HG02623 (cell line): ENCODE results near the gene GPHN.
"Not testable (repeated sequence)": the region's sequence is repeated elsewhere in the genome, so short reads cannot be mapped to it uniquely, and the experiment has no call there.

Experiments used
- ATAC-seq: cut with Tn5 transposase; IDR thresholded peaks from one replicate; pipeline ENCODE4 v1.9.1; 2021; ENCODE audit warnings: moderate library complexity; ENCODE audit not compliant: unreplicated experiment

The GPHN gene

DNA sequence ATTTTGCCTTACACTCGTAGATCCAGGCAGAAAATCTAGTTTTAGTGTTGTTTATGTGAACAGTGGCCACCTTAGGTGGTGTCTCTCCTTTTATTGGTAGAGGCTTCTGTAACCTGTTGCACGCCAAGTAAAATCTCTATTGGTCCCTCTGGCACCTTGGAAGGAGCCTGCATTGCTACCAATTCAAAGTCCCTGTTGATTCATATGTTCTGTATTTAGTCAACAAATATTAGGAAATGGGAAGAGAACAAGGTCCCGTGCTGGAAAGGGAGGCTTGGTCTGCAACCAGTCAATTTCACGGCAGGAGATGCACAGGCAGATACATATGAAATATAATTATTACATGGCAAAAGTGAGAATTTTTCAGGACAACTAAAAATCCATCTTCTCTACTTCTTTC is 6.4 kb upstream of the GPHN start:
- no peak for ATAC-seq

GRCh38 chr14:66502836-66503235 is 5.1 kb upstream of the GPHN start:
- not testable (repeated sequence) for ATAC-seq

DNA sequence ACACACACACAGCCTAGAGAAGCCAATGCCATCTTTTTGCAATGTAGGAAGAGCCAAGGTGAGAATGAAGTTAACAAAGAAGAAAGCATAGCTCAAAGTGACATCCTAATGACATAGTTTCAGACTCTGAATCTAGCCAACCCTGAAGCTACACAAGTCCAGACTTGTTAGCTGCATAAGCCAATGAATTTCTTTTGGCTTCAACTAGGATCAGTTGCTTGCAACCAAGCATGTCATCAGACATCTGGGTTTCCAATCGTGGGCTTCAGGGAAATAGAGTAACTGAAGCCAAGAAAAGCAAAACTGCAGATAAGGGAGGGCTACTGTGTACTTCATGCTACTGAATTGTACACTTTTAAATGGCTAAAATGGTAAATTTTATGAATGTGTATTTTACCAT is 4.4 kb upstream of the GPHN start:
- no peak for ATAC-seq

DNA sequence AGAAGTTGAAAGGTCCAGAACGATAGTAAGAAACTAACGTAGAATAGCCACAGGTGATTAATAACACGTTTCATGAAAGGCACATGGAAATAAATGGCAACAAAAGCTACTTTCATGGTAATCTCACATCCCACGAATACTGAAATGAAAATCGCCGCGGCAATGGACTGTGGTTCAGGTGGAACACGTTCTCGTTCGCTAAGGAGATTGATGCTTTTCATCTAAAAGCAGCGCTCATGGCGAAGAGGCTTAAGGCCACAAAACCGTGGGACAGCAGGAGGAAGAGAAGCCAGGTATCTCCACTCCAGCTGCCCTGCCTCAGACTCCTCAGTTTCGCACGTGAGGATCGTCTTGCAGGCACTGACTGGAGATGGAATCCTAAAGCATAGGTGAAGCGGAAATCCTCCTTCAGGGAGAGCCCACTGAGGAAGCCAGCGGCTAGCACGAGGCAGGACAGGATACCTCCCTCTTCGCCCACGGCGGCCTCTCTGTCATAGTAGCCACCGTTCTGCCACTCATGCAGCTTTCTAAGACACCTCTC is 696 bp upstream of the GPHN start:
- peak; percentile 9 for ATAC-seq

GRCh38 chr14:66508547-66508845 is 549 bp downstream of the GPHN start:
- no peak for ATAC-seq

GRCh38 chr14:66508846-66509621 is 1.1 kb downstream of the GPHN start:
- ATAC-seq: peak; percentile 26

DNA sequence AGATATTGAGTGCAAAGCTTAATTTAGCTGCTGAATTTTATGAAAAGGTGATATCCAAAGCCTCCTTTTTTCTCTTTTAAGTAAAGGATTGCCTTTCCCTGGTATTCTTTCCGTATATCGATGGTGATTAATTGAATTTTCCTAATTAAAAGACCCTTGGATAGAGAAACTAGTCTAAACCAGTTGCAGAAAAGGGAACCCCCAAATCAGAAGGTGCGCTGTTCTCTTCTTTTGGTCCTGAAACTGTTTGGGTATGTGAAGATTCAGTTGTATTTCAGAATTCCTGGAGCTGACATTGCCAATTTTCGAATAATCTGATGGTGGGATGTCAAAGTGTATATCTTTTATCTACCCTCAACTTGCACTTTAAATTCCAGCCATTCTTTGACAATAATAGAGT is 1.9 kb downstream of the GPHN start:
- ATAC-seq: no peak

- no peak for ATAC-seq
Measured at GRCh38 chr14:66511849-66512248, 3.9 kb downstream of the GPHN start.

DNA sequence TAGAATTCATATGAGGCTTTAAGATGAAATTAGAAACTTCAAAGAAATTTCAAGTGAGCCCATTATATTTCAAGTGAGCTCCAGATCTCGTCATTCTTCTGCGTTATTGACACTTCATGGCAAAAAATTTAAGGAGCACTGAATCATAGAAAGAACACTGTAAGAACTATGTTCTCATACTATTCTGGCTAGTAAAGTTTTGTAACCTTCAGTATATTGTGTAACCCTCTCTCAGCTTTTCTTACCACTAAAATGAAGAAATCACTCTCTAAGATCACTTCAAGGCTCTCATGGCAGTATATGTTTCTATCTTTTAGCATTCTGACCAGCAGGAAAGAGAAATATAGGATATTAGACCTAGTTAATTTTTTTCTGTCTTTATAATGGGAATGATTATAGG is 6.3 kb downstream of the GPHN start:
- ATAC-seq: no peak

- ATAC-seq: no peak
Measured at GRCh38 chr14:66530526-66530925, 22.6 kb downstream of the GPHN start.

DNA sequence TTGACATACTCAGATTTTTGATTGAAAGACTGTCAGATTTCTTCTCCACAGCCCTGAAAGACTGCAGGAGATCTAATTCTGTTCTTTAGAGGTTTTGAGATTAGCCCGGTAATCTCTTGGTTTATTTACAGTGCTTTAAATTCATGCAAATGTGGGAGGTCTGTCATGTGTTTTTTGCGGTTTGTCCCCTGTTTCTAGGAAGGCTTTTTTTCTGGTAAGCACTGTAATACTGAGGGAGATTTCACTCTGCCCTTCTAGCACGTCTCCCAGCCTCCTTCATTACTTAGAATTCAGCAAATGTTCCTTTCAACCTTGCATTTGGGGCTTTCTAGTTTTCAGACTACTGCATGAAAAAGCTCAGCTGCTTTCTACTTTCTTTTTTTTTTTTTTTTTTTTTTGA is 31.1 kb downstream of the GPHN start:
- no peak for ATAC-seq

DNA sequence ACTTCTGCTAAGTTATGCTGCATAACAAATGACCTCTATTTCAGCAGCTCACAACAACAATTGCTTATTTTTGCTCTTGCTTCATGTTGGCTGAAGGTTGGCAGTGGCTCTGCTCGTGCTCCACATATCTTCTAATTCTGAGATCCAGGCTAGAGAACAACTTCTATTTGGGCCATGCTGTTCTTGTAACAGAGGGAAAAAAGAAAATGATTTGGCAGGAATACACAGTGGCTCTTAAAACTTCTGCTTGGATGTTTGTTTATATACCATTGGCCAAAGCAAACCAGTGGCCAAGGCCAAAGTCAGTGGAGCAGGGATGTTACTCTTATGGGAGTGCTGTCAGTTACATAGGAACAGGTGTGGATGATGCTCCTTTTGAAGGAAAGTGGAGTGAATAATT is 32.1 kb downstream of the GPHN start:
- ATAC-seq: no peak

DNA sequence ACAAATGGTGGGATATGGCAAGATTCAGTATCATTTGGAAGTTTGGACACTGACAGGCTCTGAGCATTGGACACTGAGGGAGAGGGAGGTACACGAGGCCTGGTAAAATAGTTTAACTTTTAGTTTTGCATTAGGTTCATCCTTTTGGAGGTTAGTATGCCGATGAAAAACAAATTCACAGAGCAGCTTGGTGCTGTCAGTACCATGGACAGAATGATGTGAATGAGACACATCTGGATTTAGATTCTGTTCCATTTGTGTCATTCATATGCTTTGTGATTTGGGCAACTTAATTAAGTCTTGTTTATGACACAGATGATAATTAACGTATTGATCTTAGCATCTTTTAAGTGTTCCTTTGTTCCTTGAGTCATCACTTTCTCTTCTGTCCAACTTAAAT is 33.7 kb downstream of the GPHN start:
- ATAC-seq: no peak

DNA sequence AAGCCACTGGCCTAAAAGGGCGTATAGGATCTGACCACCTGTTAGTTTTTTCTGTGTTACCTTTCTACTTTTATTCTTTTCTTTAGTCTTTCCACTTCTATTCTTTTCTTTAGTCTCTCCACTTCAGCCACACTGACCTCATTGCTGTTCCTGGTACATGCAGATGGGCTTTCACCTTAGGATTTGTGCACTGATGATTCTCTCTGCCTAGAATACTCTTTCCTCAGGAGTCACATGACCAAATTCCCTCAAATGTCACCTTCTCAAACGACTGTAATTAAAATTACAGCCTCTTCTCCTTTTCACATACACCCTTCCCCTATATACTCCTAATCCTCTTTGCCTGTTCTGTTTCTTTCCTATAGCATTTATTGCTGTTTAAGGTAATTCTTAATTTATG is 36.0 kb downstream of the GPHN start:
- ATAC-seq: no peak

DNA sequence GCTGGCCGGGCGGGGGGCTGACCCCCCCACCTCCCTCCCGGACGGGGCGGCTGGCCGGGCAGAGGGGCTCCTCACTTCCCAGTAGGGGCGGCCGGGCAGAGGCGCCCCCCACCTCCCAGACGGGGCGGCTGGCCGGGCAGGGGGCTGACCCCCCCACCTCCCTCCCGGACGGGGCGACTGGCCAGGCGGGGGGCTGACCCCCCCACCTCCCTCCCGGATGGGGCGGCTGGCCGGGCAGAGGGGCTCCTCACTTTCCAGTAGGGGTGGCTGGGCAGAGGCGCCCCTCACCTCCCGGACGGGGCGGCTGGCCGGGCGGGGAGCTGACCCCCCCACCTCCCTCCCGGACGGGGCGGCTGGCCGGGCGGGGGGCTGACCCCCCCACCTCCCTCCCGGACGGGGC is 37.2 kb downstream of the GPHN start:
- not testable (repeated sequence) for ATAC-seq

GRCh38 chr14:66545751-66546150 is 37.8 kb downstream of the GPHN start:
- not testable (repeated sequence) for ATAC-seq

DNA sequence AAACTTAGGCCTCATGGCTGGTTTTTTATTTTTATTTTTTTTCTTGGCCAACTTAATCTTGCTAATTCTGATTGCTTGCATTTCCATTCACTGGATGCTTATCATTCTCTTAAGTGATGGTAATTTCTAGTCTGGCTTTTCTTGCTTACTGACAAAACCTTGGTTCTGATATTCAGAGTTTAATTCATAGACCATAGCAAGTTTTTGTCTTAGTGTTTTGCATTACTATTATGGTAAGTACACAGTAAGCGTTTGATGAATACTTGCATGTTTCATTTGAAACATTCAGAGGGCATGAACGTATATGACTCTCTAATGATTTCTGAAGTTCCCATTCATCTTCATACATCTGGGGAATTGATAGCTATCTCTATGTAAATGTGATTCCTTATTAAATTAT is 55.8 kb downstream of the GPHN start:
- ATAC-seq: no peak

GRCh38 chr14:66568220-66568619 is 60.3 kb downstream of the GPHN start:
- ATAC-seq: no peak

GRCh38 chr14:66572826-66573225 is 64.9 kb downstream of the GPHN start:
- no peak for ATAC-seq

- no peak for ATAC-seq
Measured at GRCh38 chr14:66575014-66575413, 67.1 kb downstream of the GPHN start.

- ATAC-seq: no peak
Measured at GRCh38 chr14:66575939-66576338, 68.0 kb downstream of the GPHN start.

DNA sequence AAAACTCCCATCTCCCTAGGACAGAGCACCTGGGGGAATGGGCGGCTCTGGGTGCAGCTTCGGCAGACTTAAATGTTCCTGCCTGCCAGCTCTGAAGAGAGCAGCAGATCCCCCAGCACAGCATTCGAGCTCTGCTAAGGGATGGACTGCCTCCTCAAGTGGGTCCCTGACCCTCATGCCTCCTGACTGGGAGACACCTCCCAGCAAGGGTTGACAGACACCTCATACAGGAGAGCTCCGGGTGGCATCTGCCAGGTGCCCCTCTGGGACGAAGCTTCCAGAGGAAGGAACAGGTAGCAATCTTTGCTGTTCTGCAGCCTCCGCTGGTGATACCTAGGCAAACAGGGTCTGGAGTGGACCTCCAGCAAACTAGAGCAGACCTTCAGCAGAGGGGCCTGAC is 79.8 kb downstream of the GPHN start:
- not testable (repeated sequence) for ATAC-seq

DNA sequence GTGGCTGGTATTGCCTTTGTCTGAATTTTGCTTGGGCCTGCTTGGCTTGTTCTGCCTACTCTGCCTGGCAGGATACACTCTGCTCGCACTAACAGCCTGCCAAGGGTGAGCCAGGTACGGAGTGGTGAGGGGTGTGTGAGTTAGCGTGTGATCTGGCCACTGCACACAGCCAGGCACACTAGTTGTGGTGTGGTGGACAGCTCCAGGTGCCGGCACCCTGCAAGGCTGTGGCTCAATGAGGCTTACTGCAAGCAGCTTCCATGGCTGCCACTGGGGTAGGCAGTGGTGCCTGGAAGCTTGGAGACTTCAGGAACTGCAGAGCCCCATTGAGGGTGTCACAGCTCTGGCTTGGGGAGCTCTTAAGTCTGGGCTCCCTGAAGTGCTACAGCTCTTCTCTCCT is 87.4 kb downstream of the GPHN start:
- ATAC-seq: no peak
